Sigmoid colon (tissue), 7 donors: ENCODE results near the gene PCDHGB5. TPM values are rescaled to one million over a fixed set of nuclear protein-coding genes. Genes with fewer than 3 reads are reported as not detected.
"Not testable (repeated sequence)": the region's sequence is repeated elsewhere in the genome, so short reads cannot be mapped to it uniquely, and the experiment has no call there.

Source experiments
- DNase-seq: peaks from one replicate; pipeline ENCODE4 v3.0.0-alpha.2; 2019
- H3K27ac ChIP-seq, 4 donors: fragments of 200-600 bp; sonication (generic); one replicate each; pipeline ENCODE4 v1.5.1; 2016 to 2019; ENCODE audit warnings: mild to moderate bottlenecking in 1 of 4
- H3K27me3 ChIP-seq, 3 donors: fragments of 200-600 bp; sonication (generic); one replicate each; pipeline ENCODE4 v1.5.1; 2019; ENCODE audit warnings: mild to moderate bottlenecking in 1 of 3
- H3K36me3 ChIP-seq, 4 donors: fragments of 200-600 bp; sonication (generic); one replicate each; pipeline ENCODE4 v1.5.1; 2016 to 2019
- H3K4me1 ChIP-seq, 4 donors: fragments of 200-600 bp; sonication (generic); one replicate each; pipeline ENCODE4 v1.5.1; 2017 to 2019
- H3K4me3 ChIP-seq, 4 donors: fragments of 200-600 bp; sonication (generic); one replicate each; pipeline ENCODE4 v1.5.1; 2017 to 2019; ENCODE audit warnings: mild to moderate bottlenecking in 2 of 4, moderate library complexity in 1 of 4
- H3K9me3 ChIP-seq, 4 donors: fragments of 200-600 bp in 3 of 4; sonication (generic) in 3 of 4; one replicate each; pipeline versions ENCODE4 v1.5.1 to v1.6.1; 2013 to 2019
- CTCF ChIP-seq, 4 experiments: fragments of 450-650 bp in 3 of 4; fragments of 200-600 bp in 1 of 4; IDR thresholded peaks; one replicate each; pipeline ENCODE4 v1.5.1; 2016 to 2019; ENCODE audit warnings: antibody characterized with exemption in 4 of 4, mild to moderate bottlenecking in 3 of 4, moderate library complexity in 2 of 4
- EP300 ChIP-seq, 4 donors: sonication (generic); formaldehyde crosslinking; IDR thresholded peaks; one replicate each; pipeline ENCODE4 v1.6.1; 2017; ENCODE audit warnings: antibody characterized with exemption in 4 of 4
- POLR2A ChIP-seq, 2 donors: fragments of 450-650 bp; IDR thresholded peaks; one replicate each; pipeline ENCODE4 v1.6.1; 2016; ENCODE audit warnings: antibody characterized with exemption in 2 of 2, mild to moderate bottlenecking in 2 of 2, moderate library complexity in 2 of 2
- POLR2AphosphoS5 ChIP-seq, 4 donors: sonication (generic); formaldehyde crosslinking; IDR thresholded peaks; one replicate each; pipeline ENCODE4 v1.6.1; 2017; ENCODE audit warnings: antibody characterized with exemption in 4 of 4
- WGBS, 2 donors: extraction: QIAGEN DNeasy Blood & Tissue Kit; methylation state at CpG; one replicate each; pipeline ENCODE4 v1.1.7; 2013; 5-methylcytosine and 5-hydroxymethylcytosine counted together
- intact Hi-C: fragments of 100-400 bp; cut with DNase I; formaldehyde crosslinking; loops from one replicate; pipeline ENCODE4 v1.15.1; 2023
- polyA plus RNA-seq, 3 donors: library from polyadenylated mRNA; stranded (reverse); fragments of 200-250 nt; gene quantifications; one replicate each; pipeline ENCODE4 v1.2.3, GENCODE V29; 2013
- total RNA-seq, 4 donors: library from RNA; depleted of rRNA; stranded (reverse); fragments of >200 nt; gene quantifications; one replicate each; pipeline ENCODE4 v1.1.0, GENCODE V29; 2016
- donor health status: healthy with polysubstance abuse.
- donor health status: Bipolar disorder and iron deficiency.
- donor health status: healthy.

The PCDHGB5 gene
- total and polyA plus RNA-seq, 7 donors: 0.23 to 16.6 (median 10.2) TPM; not detected in 1

- peaks cover 0 to 9% (median 0%) of the 10 kb centered on the region in 3 donors for H3K27me3 ChIP-seq
- H3K36me3 ChIP-seq: peaks cover 0 to 6% (median 0%) of the 10 kb centered on the region in 4 donors
- no peaks in the 10 kb centered on the region for H3K4me1 ChIP-seq
- intact Hi-C loops: no loop called here
- H3K27ac ChIP-seq: no peak within 1 kb of the TSS
- peaks cover 22 to 89% (median 66%) of the 10 kb centered on the region in 4 donors for H3K9me3 ChIP-seq
- peak; percentile 30 for DNase-seq
- TF ChIP-seq EP300 (IDR thresholded peaks at IDR 0.05): no peak
- peak within 1 kb of the TSS in 1 of 4 donors; percentile 8 for H3K4me3 ChIP-seq
- WGBS, 2 donors: 19 to 40% methylated on average over 37 of the region's 37 CpGs
These were observed 15.1 kb upstream of the PCDHGB5 start, which contains the start of gene PCDHGA7 for GRCh38 chr5:141382469-141383294. Gene PCDHGA7 (plus strand): TSS chr5:141382742. CDS start chr5:141382900, 158 bp downstream.

GRCh38 chr5:141383345-141383744, 14.4 kb upstream of the PCDHGB5 start:
- H3K36me3 ChIP-seq: peaks cover 0 to 6% (median 0%) of the 10 kb centered on the region in 4 donors
- H3K4me1 ChIP-seq: no peaks in the 10 kb centered on the region
- intact Hi-C loops: no loop called here
- no peak for DNase-seq
- no peak for TF ChIP-seq POLR2A (IDR thresholded peaks at IDR 0.05)
- no peak for TF ChIP-seq EP300 (IDR thresholded peaks at IDR 0.05)
- no peak for TF ChIP-seq CTCF (IDR thresholded peaks at IDR 0.05)
- 43 to 60% methylated on average over 21 of the region's 21 CpGs for WGBS, 2 donors
- peaks cover 24 to 86% (median 63%) of the 10 kb centered on the region in 4 donors for H3K9me3 ChIP-seq
- no peak overlapping the region for H3K4me3 ChIP-seq
- H3K27ac ChIP-seq: no peak overlapping the region
- H3K27me3 ChIP-seq: peaks cover 0 to 9% (median 0%) of the 10 kb centered on the region in 3 donors

GRCh38 chr5:141384471-141385267, 13.1 kb upstream of the PCDHGB5 start:
- Histone ChIP-seq H3K27ac (no peak overlapping the region), H3K4me3 (no peak overlapping the region), H3K36me3 (peaks cover 0 to 6% (median 0%) of the 10 kb centered on the region in 4 donors), H3K9me3 (peaks cover 37 to 89% (median 73%) of the 10 kb centered on the region in 4 donors), H3K4me1 (no peaks in the 10 kb centered on the region), H3K27me3 (peaks cover 0 to 9% (median 0%) of the 10 kb centered on the region in 3 donors)
- no peak for TF ChIP-seq POLR2A (IDR thresholded peaks at IDR 0.05)
- no peak for TF ChIP-seq POLR2AphosphoS5 (IDR thresholded peaks at IDR 0.05)
- TF ChIP-seq CTCF (IDR thresholded peaks at IDR 0.05): no peak
- no peak for TF ChIP-seq EP300 (IDR thresholded peaks at IDR 0.05)
- DNase-seq: no peak
- intact Hi-C loops: no loop called here
- 58 to 71% methylated on average over 43 of the region's 43 CpGs for WGBS, 2 donors

- TF ChIP-seq CTCF (IDR thresholded peaks at IDR 0.05): peak in 1 of 4 experiments; percentile 13
These were observed 10.0 kb upstream of the PCDHGB5 start, which contains the start of gene PCDHGB4 for GRCh38 chr5:141387557-141388311. Gene PCDHGB4 (plus strand): TSS chr5:141387698. CDS start chr5:141387885, 187 bp downstream.

More at GRCh38 chr5:141387557-141388311, 10.0 kb upstream of the PCDHGB5 start, which contains the start of gene PCDHGB4:
- WGBS, 2 donors: 17 to 42% methylated on average over 21 to 22 of the region's 40 CpGs
- H3K27me3 ChIP-seq, H3K4me1 ChIP-seq, intact Hi-C loops, DNase-seq, H3K4me3 ChIP-seq, H3K27ac ChIP-seq, H3K36me3 ChIP-seq: not testable (repeated sequence)
- peaks cover 39 to 95% (median 73%) of the 10 kb centered on the region in 4 donors for H3K9me3 ChIP-seq
